ENCODE measurements around the gene CAPZA1. TPM values are rescaled to one million over a fixed set of nuclear protein-coding genes. Genes with fewer than 3 reads are reported as not detected.

The CAPZA1 gene
- 228 and 393 TPM in 2 replicates for total RNA-seq

DNA sequence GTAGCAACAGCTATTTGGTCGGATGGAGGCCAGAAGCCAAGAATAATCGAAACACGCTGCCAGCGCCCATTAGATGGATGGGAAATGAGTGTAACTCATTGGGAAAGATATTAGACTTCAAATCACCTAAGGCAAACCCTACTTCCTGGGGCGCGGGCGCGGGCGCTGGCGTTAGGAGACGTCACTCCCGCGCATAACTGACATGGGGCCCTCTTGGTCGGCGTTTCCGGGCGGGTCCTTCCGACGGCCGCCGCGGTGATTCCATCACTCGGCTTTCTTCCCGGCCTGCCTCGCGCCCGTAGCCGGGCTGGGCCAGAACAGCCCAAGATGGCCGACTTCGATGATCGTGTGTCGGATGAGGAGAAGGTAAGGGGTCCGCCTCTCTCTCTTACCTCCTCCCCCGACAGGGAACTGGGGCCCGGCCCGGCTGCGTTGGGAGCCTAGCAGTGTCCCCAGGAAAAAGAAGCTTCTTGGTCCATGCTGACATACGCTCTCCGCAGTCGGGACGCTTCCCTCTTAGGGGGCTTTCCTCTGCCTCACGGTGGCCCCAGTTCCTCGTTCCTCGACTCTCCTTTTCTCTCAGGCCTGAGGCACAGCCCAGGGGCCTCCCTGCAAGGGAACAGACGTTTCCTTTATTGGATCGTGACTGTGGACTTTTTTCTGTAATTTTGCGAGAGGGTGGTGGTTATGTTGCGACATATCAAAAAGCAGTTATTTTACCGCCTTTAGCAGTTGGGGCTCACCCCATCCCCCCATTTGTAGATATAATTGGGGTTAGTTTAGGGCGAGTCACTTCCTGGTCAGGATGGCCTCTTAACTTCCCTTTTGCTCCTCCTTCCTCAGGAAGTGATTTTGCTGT is at the start of gene CAPZA1:
CAPZA1 (plus strand) TSS at position 315 of the 859 bp plus-strand sequence; CDS start at position 328, 13 bp downstream.

DNA sequence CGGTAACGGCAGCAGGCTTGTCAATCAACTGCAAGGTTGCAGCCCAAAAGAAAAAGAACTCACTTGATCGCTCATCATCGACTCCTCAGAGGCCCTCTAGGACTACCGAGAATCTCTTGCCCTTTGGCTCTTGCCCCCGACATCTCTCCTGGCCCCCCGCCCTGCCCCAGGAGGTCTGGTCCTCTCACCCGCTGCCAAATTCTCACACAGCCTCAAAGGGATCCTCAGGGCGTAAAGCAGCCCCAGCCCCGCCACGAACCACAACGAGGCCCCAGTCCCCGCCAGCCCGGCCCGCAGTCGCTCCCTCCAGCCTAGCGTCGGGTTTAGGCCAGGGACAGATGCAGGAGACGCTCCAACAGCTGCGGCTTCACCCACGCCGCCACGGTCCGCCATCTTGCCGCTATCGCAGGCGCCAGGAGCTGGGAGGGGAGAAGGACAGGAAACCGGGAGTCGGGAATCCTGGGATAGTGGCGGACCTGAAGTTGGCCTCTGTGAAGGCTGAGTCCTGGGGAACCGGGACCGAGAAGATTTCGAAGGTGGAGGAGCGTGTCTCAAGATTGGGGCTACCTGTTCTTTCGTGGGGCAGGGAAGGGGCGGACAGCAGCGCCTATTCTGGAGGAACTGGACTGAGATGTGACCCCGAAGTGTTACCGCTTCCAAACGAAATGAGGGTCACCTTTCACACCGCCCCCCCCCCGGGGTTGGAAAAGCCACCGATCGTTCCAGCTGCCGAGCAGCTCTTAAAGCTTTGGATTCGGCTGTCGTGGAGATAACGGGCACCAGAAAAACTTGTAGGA is 713 bp upstream of the CAPZA1 start, which contains the start of gene ST7L:
ST7L (minus strand) TSS at position 421 of the 797 bp plus-strand sequence; CDS start at position 393, 28 bp downstream.

DNA sequence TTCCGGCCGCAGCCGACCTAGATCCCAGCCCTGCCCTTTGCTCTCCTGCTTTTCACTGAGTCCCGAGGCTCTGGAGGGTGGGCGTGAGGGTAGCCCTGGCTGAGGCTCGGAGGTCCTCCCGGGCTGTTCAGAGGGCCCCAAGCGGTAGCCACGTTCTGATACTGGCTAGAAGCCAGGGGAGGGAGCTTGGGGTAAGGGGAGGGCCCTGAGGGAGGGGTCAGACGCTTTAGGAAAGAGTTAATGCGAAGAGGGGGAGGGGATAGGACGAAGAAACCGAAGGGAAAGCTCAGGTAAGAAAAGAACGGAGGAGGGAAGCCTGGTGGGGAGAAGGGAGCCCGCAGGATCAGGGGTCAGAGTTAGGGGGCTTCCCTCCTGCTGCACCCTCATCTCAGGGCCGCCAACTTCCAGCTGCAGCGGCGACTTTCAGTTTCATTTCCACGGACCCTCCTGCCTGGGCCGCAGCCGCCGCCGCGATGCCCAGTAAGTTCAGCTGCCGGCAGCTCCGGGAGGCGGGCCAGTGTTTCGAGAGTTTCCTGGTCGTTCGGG is 54.9 kb downstream of the CAPZA1 start, which contains the start of gene MOV10:
MOV10 (plus strand) TSS at position 220 of the 546 bp plus-strand sequence; CDS start at position 474, 254 bp downstream.

DNA sequence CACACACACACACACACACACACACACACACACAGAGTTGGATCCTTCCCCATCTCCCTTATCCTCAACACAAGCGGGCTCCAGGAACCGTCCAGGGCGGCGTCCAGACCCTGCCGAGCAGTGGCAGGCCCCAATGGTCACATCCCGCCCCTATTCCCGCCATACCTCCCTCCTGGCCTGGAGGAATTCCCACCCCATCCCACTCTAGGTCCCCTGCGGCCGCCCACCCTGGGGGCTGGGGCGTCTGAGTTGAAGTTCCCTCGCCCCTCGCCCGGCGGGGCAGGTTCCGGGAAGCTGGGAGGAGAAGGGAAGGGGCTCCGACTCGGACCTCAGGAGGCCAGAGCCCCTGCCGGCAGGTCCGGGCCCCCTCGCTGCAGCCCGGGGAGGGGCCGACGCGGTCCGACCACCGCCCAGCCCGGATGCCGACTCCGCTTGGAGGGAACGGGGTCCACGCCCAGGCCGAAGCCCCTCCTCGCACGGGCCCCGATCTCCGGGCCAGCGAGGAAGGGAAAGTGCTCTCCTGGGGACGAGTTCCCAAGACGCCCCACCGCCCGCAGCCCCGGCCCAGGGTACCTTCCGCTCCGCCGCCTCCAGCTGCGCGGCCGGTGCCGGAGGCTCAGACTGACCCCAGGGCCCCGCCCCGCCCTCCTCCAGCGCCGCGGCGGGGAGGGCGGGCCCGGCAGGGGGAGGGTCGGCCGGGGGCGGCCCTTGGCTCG is 87.0 kb downstream of the CAPZA1 start, which contains the start of gene RHOC:
RHOC (minus strand) TSS at position 623 of the 716 bp plus-strand sequence. CDS start 3,328 bp downstream, outside the sequence.

DNA sequence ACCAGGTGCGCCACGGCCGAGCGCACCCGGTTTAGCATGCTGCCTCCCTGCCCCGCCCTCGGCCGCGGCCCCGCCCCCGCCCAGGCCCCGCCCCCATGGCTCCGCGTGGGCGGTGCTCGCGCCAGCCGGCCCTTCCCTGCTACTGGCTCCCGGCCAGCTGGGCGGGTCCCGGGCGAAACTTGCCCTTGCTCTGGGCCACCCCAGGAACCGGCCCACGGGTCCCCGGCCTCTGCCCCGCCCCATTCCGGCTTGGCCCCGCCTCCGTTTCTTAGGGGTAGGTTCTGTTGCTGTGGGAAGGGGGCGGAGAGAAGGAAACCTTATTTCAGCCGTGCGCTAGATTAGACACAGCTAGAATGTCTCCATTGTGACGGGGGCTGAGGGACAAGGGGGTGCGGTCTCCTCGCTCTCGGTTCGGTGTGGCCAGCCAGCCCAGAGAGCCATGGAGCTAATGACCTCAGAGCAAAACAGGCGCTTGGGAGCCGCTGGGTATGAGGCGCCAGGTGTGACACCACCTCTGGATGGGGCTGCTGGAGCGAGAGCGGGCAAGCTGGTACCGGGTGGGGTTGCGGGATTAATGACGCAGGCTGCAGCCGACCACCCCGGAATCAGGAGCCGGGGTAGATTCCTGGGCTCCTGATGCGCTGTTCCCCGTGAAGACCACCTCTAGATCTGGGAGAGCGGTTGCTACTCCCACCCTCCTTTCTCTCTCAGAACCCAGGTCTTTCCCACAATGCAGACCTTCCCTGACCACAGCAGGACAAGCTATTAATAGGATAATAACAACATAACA is 95.8 kb downstream of the CAPZA1 start, which contains the start of gene PPM1J:
PPM1J (minus strand) TSS at position 69 of the 790 bp plus-strand sequence; CDS start at position 38, 31 bp downstream.

Other genes with a start within 250 kb of the CAPZA1 start
- gene CTTNBP2NL, start 223.6 kb upstream of the CAPZA1 start, total RNA-seq = 13.2 and 17.8 TPM in 2 replicates
- 1.5 and 3.4 TPM in 2 replicates for gene WNT2B, start 110.9 kb upstream of the CAPZA1 start, total RNA-seq
- gene ST7L, start 691 bp upstream of the CAPZA1 start, total RNA-seq = 21.1 and 21.7 TPM in 2 replicates
- gene MOV10, start 54.8 kb downstream of the CAPZA1 start, total RNA-seq = 28.8 and 32.0 TPM in 2 replicates
- 502 and 829 TPM in 2 replicates for gene RHOC, start 87.3 kb downstream of the CAPZA1 start, total RNA-seq
- 1.5 and 2.3 TPM in 2 replicates for gene PPM1J, start 95.5 kb downstream of the CAPZA1 start, total RNA-seq